C4-2B (cell line): ENCODE data around the gene HHLA2.

Source experiments
- H3K27ac ChIP-seq: fragments of 450-650 bp; 2 replicates; pipeline ENCODE4 v1.5.1; 2017
- ZFX ChIP-seq: fragments of 450-650 bp; IDR thresholded peaks from 2 replicates; pipeline ENCODE4 v1.6.1; 2017
- TF ChIP-seq, protein P1 (sequence below): fragments of 450-650 bp; conservative IDR thresholded peaks from 2 replicates; pipeline ENCODE4 v1.5.1; 2017; ENCODE audit warnings: mild to moderate bottlenecking

The HHLA2 gene

DNA sequence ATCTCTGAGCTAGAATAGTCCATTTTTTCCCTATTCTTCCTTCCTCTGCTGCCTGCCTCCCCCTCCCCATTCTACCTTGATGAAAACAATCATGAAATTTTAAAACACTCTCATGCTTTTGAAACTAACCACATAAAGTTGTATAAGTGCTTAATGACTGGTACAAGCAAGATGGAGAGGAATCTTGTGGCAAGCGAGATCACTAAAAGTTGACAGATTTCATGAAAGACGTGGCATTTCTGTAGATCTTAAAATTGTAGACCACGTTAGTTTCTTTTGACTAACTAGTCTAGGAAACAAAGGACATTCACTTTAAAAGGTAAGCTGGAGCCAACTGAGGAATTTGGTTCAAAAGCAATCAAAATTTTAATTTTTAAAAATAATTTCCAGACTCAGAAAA, 35.4 kb downstream of the HHLA2 start:
- TF ChIP-seq, protein P1, sequence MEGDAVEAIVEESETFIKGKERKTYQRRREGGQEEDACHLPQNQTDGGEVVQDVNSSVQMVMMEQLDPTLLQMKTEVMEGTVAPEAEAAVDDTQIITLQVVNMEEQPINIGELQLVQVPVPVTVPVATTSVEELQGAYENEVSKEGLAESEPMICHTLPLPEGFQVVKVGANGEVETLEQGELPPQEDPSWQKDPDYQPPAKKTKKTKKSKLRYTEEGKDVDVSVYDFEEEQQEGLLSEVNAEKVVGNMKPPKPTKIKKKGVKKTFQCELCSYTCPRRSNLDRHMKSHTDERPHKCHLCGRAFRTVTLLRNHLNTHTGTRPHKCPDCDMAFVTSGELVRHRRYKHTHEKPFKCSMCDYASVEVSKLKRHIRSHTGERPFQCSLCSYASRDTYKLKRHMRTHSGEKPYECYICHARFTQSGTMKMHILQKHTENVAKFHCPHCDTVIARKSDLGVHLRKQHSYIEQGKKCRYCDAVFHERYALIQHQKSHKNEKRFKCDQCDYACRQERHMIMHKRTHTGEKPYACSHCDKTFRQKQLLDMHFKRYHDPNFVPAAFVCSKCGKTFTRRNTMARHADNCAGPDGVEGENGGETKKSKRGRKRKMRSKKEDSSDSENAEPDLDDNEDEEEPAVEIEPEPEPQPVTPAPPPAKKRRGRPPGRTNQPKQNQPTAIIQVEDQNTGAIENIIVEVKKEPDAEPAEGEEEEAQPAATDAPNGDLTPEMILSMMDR, result no peak
- TF ChIP-seq ZFX, result no peak

DNA sequence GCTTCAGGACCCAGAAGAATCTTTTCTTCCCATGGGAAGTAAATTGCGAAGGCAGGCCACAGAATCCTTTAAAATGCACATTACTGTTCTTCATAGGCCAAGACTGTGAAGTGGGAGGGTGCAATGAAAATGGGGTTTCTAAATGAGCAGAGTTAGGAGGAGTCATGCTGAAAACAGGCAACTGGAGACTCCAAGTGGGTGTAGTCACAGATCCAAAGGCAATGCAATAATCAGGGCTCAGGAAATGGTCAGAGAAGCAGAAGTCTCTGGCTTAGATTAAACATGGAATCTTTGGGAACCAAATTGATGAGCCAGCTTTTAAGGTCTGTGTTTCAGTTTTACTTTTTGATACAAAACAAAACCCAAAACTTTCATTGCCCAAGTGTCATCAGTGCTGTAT, 37.6 kb downstream of the HHLA2 start:
- TF ChIP-seq, protein P1, result no peak
- TF ChIP-seq ZFX, result no peak
- H3K27ac ChIP-seq, result no peak overlapping the region

More for the DNA sequence above, 35.4 kb downstream of the HHLA2 start:
- no peak overlapping the region for H3K27ac ChIP-seq

DNA sequence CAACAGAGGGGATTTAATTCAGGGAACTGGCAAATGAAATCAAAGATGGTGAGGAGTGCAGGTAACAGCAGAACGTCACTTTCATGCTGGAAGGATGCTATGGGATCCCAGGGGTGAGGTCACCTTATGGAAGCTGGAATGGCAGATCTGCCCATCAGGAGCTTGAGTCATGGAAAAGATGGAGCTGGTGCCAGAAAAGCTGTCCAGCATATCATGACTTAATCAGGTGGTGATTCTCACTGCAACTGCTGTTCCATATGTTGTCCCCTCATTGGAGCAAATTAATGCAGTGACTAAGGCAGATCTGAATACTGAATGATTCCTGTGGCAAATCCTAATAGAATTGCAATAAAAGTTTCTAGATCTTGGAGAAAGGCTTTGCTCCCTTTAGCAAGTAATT, 38.4 kb downstream of the HHLA2 start:
- TF ChIP-seq, protein P1, result no peak
- no peak for TF ChIP-seq ZFX
- H3K27ac ChIP-seq, result no peak overlapping the region

DNA sequence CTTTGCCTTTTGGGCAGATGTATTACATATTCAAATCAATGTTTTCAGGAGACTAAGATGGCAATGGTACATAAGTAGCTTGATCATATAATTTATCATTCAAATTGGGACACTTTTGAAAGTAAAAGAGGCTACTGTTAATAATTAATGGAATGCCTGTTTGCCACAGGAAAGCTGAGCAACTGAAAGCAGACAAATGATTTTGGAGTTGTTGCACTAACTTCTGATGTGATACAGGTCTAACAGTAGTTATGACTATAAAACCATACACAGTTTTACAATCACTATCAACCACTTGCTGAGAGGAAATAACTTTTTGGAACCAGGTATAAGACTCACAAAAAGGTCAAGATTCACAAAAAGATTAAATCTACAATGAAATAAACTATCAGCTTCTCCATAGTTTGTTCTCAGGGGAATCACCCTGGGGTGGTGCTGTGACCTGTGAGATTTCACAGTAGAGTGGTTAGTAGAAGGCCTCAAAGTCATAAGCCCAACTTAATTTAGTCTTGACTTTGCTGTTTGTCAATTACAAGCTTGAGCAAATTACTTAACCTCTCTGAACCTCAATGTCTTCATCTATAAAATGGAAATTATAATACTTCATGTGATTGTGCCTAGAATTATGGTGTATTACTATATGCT, 42.7 kb downstream of the HHLA2 start:
- no peak overlapping the region for H3K27ac ChIP-seq
- TF ChIP-seq ZFX, result no peak
- TF ChIP-seq, protein P1, result no peak

DNA sequence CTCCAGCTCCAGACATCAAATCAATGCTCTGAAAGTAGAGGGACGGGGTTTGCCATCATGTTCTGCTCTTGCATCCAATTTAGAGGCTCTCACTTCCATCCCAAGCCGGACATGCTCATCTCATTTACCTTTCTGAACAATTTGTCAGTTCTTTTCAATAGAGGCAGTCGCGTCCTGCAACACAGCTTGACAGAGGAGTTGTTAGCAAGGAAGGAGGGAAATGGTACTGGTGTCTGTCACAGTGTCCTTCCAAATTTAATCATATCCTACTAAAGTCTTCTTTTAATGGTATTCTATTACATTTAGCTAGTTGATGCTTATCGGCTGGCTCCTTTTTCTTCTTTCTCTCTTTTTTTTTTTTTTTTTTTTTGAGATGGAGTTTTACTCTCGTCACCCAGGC, 45.6 kb downstream of the HHLA2 start:
- TF ChIP-seq ZFX, result no peak
- TF ChIP-seq, protein P1, result no peak
- H3K27ac ChIP-seq, result no peak overlapping the region

DNA sequence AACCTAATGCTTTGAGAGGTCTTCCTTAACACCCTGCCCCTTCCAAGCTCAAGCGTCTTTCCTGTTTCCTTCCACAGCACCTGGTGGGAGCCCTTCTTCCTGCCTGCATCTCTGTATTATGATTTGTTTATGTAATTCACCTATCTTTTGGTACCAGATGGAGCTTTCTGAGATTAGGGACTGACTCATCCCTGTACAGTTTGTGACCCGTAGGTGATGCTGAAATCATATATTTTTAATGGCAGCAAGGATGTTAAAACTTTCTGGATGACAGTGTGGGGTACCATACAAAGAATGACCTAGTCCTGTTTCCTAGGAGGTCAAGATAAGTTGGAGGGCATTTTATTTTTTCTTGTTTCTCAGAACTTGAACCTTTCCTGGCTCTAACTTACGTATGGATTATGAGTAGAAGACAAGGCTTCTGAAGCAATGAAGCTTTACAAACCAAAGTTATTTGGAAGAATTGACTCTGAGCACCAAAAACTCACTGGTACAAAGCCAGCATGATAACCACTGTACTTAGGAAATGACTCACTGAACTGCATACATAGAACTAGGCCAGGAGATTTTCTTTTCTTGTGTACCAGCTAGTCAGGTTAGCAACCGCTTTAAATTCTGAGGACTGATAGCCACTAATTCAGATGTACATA, 46.6 kb downstream of the HHLA2 start:
- no peak overlapping the region for H3K27ac ChIP-seq
- TF ChIP-seq ZFX, result no peak

DNA sequence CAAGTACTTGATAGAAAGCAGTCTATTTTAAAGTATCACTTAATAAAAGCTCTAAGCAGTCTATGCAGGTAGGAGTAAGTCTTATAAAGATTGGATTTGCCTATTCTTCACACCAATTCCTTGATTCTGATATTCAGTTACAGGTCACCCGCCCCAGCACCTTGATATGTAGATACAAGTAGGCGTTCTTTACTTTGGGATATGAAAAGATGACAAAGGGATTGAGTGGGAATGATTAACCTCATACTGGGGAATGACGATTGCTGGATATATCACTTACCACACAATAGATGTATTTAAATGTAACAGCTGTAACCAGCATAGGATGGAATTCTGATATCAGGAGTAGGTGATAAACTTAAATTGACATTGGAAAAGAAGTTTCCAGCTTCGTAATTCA, 47.1 kb downstream of the HHLA2 start:
- no peak overlapping the region for H3K27ac ChIP-seq
- no peak for TF ChIP-seq ZFX
- TF ChIP-seq, protein P1, result no peak
